Fibroblast of pulmonary artery (primary cell): ENCODE measurements around the gene CYSTM1.

ENCODE experiments used
- DNase-seq: peaks from one replicate; pipeline ENCODE4 v3.0.0-alpha.2; 2010; ENCODE audit warnings: low read depth
- H3K4me3 ChIP-seq: replicated peaks from 2 replicates; pipeline ENCODE4 v1.5.1; 2011; ENCODE audit warnings: low read depth, mild to moderate bottlenecking, control low read depth, low read length, moderate library complexity
- TF ChIP-seq, protein P1 (sequence below): IDR thresholded peaks from 2 replicates; pipeline ENCODE4 v1.5.1; 2011; ENCODE audit warnings: mild to moderate bottlenecking, control low read depth, low read length, inconsistent platforms; ENCODE audit errors: missing control alignments

CYSTM1 gene

DNA sequence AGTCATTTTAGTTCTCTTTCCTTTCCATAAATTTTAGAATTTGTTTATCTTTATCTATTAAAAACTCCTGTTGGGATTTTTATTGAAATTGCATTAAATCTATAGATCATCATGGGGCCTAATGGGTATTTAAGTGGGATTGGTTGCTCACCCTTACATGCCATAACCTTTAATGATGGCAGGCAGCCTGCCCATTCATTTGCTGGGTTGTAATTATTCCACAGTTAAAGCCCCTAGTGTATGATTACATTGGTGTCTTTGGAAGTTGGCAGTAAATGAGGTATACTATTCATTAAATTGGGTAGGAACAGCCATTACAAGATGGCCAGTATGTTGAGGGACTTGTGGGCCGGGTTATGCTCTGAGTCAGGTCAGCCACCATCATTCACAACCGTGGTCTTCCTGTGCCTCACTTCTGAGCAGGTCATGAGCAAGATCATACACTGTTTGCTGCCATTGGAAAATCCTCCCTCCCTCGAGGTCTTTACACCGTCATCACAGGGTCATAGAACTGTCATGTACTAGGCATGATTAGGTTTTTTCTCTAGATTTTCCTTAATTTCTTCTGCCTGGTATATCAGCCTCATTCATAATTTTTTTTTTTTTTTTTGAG lies 59.5 kb downstream of the CYSTM1 start:
- TF ChIP-seq, protein P1, sequence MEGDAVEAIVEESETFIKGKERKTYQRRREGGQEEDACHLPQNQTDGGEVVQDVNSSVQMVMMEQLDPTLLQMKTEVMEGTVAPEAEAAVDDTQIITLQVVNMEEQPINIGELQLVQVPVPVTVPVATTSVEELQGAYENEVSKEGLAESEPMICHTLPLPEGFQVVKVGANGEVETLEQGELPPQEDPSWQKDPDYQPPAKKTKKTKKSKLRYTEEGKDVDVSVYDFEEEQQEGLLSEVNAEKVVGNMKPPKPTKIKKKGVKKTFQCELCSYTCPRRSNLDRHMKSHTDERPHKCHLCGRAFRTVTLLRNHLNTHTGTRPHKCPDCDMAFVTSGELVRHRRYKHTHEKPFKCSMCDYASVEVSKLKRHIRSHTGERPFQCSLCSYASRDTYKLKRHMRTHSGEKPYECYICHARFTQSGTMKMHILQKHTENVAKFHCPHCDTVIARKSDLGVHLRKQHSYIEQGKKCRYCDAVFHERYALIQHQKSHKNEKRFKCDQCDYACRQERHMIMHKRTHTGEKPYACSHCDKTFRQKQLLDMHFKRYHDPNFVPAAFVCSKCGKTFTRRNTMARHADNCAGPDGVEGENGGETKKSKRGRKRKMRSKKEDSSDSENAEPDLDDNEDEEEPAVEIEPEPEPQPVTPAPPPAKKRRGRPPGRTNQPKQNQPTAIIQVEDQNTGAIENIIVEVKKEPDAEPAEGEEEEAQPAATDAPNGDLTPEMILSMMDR = no peak
- H3K4me3 ChIP-seq = no peak overlapping the region
- DNase-seq = no peak

DNA sequence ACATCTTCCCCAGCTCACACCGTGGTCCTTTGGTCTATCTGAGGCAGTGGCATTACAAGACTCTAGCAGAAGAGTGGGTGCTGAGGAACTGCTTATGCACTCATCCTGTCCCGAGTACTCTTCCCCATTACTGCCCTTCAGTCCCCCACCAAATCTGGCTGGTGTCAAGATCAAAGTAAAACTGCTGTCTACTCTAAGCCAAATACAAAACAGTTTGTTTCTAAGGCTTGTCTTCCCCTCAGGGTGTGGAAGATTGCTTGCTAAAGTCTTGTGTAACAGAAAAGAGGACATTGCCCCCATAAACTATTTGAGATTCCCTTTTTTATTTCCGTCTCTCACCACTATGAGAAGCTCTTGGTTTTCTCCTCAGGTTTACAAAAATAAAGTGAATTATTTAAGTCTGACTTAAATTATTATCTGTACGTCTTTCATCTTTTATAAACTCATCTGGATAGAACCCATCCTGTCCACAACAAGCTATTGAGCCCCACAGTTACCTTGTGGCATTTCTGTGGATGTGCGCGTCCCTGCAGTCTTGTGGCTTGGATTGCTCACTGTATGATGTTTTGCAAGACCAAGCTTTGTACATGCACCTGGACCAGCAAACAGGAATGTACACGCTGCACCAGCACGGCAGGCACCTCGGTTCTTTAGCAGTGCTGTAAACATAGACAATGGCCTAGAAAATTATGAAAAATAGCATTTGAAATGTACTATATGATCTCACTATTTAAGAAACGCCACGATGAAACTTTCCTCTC lies 61.0 kb downstream of the CYSTM1 start:
- no peak overlapping the region for H3K4me3 ChIP-seq
- DNase-seq = no peak
- TF ChIP-seq, protein P1 = no peak

DNA sequence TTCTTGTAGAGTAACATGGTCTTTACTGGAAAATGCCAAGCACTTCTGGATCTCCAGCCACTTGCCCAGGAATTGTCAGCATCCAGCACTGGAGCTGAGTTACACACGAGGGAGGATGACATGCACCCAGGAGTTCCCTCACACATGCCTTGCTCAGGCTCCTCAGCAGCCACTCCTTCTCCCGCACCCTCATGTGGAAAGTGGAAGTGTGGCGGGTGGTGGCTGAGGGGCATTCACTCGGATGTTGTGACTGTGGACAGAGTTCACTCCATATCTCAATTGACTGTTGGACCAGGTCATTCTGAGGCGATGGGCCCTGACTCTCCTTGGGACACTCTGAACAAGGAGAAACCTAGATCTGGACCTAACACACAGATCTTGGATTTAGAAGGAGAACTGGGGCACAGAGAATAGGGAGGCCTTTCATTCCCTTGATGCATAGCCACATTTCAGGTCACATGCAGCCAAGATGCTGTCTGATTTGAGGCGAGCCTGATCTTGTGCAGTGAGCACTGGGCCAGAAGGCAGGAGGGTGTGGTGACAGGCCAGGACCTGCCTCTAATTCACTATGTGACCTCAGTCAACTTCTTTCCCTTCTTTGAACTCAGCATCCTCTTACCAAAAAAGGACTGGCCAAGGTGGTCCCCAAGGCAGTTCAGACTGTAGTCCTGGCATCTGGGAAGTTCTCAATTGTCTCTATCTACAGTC lies 62.1 kb downstream of the CYSTM1 start:
- H3K4me3 ChIP-seq = no peak overlapping the region
- TF ChIP-seq, protein P1 = no peak
- no peak for DNase-seq

DNA sequence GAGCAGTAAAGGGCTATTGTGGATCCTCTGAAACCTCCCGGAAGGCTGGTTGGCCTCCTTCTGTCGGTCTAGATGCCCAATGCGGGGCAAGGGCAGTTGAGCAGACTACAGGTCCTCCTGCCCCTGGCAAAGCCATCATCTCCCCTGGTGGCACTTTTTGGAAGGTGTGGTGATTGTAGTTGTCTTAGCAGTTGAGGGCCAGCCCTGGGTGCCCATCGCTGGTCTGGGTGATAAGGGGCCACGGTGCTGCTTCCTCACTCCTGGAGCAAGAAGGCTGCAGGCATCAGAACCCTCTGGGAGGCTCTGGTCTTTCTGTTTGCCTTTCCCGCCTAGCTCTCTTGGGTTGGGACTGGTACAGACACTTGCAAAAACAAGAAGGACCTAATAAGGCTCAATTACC lies 63.8 kb downstream of the CYSTM1 start:
- TF ChIP-seq, protein P1 = no peak
- no peak overlapping the region for H3K4me3 ChIP-seq
- no peak for DNase-seq

DNA sequence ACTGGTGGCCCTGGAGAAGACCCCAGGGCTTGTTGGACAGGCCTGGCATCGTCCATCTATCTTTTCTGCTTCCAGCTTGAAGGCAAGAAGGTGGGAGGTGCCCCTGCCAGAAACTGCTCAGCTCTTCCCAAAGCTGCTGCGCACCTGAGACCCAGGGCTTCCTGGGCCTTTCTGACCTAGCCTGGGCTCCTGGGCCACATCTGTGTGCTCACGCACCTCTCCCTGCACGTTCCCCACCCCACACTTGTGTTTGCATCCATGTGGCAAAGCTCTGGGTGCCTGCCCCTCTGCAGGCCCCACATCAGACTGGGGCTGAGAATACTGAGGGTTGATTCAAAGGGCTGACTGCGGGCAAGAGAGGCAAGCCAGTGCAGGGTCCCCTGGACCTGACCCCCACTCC lies 64.5 kb downstream of the CYSTM1 start:
- no peak for DNase-seq
- H3K4me3 ChIP-seq = no peak overlapping the region
- TF ChIP-seq, protein P1 = no peak

DNA sequence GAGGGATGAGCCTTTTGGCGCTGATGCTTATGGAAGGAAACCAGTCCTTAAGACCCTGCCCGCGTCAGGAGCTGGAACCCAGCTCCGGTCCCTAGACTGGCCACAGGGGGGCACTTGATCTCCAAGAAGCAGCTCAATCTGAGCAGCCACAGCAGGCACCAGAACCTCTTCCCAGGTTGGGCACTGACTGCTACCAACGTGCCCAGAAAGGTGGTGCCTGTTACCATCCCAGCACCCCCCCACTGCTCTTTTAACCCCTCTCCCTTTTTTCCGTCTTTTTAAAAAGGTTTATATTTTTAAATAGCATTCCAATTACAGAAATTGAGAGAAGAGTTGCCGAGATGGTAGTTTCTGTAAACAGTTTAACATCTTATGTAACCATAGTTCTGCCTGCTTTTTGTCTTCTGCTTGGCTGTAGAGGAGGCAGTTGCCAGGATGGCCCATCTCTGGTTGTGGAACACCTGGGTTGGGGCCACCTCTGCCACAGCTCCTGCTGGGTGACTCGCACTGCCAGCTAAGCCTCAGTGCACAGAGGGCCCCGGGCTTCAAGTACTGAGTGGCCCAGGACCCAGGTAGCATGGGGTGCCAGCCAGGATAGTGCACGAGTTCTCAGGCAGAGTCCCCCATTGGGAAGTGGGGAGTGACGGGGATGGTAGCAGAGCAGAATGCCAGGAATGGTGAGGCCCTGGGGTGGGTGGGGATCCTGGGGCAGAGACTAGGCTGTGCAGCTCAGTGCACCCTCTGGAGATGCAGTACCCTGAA lies 65.1 kb downstream of the CYSTM1 start:
- no peak overlapping the region for H3K4me3 ChIP-seq
- TF ChIP-seq, protein P1 = peak; percentile 73
- peak; percentile 73 for DNase-seq
